Esophagus squamous epithelium (tissue), 5 donors: ENCODE data around the gene CNOT9. TPM values are rescaled to one million over a fixed set of nuclear protein-coding genes. Genes with fewer than 3 reads are reported as not detected.

Experiments
- DNase-seq: peaks from one replicate; lab custom pipeline; 2025; lab: John Stamatoyannopoulos, UW
- H3K27ac ChIP-seq, 4 donors: fragments of 200-600 bp; sonication (generic); one replicate each; pipeline ENCODE4 v1.5.1; 2016 to 2019; ENCODE audit warnings: mild to moderate bottlenecking in 1 of 4
- H3K27me3 ChIP-seq, 4 donors: fragments of 200-600 bp; sonication (generic); 1 replicate in 3 of 4; 2 replicates in 1 of 4; pipeline versions ENCODE4 v1.5.1 to v1.6.0; 2017 to 2021; ENCODE audit warnings: antibody characterized with exemption in 1 of 4
- H3K36me3 ChIP-seq, 3 donors: fragments of 200-600 bp; sonication (generic); one replicate each; pipeline ENCODE4 v1.5.1; 2016 to 2019
- H3K4me1 ChIP-seq, 3 donors: fragments of 200-600 bp; sonication (generic); one replicate each; pipeline ENCODE4 v1.5.1; 2017 to 2019
- H3K4me3 ChIP-seq, 4 donors: fragments of 200-600 bp; sonication (generic); 1 replicate in 3 of 4; 2 replicates in 1 of 4; pipeline ENCODE4 v1.5.1; 2016 to 2019; ENCODE audit warnings: mild to moderate bottlenecking in 2 of 4, moderate library complexity in 1 of 4
- H3K9me3 ChIP-seq, 3 donors: fragments of 200-600 bp; sonication (generic); one replicate each; pipeline ENCODE4 v1.5.1; 2016 to 2019
- CTCF ChIP-seq, 6 experiments: fragments of 450-650 bp in 4 of 6; fragments of 200-600 bp in 2 of 6; sonication (generic) in 2 of 6; IDR thresholded peaks; one replicate each; pipeline ENCODE4 v1.5.1; 2016 to 2019; ENCODE audit warnings: antibody characterized with exemption in 6 of 6, mild to moderate bottlenecking in 4 of 6, moderate library complexity in 4 of 6
- POLR2A ChIP-seq, 4 donors: fragments of 450-650 bp; IDR thresholded peaks; one replicate each; pipeline ENCODE4 v1.6.1; 2017; ENCODE audit warnings: antibody characterized with exemption in 4 of 4, mild to moderate bottlenecking in 4 of 4, moderate library complexity in 3 of 4
- WGBS, 2 donors: methylation state at CpG; one replicate each; pipeline ENCODE4 v1.1.5; 2018; 5-methylcytosine and 5-hydroxymethylcytosine counted together
- intact Hi-C: fragments of 100-400 bp; cut with DNase I; formaldehyde crosslinking; loops from one replicate; pipeline ENCODE4 v1.15.0; 2022
- total RNA-seq, 4 donors: library from RNA; depleted of rRNA; stranded (reverse); fragments of >200 nt; gene quantifications; one replicate each; pipeline ENCODE4 v1.1.0, GENCODE V29; 2016
- donor health status: DM: yes; HTN: yes; CAD: no.

CNOT9 gene
- total RNA-seq, 4 donors from 2014 or later, result 30.4 to 58.3 (median 40.0) TPM

GRCh38 chr2:218555527-218555926 lies 13.1 kb upstream of the CNOT9 start:
- no peak overlapping the region for H3K4me3 ChIP-seq
- DNase-seq, result no peak
- H3K4me1 ChIP-seq, result no peaks in the 10 kb centered on the region
- no peaks in the 10 kb centered on the region for H3K9me3 ChIP-seq
- H3K36me3 ChIP-seq, result peaks cover 0 to 94% (median 18%) of the 10 kb centered on the region in 3 donors
- intact Hi-C loops, result no loop called here
- H3K27me3 ChIP-seq, result no peaks in the 10 kb centered on the region
- TF ChIP-seq CTCF (IDR thresholded peaks at IDR 0.05) (no peak), POLR2A (IDR thresholded peaks at IDR 0.05) (no peak)
- H3K27ac ChIP-seq, result no peak overlapping the region
- 79 to 89% methylated on average over 4 of the region's 4 CpGs for WGBS, 2 donors

- TF ChIP-seq POLR2A (IDR thresholded peaks at IDR 0.05) (no peak), CTCF (IDR thresholded peaks at IDR 0.05) (no peak)
- intact Hi-C loops, result no loop called here
- Histone ChIP-seq H3K4me1 (no peaks in the 10 kb centered on the region), H3K27me3 (no peaks in the 10 kb centered on the region), H3K4me3 (no peak overlapping the region), H3K27ac (no peak overlapping the region), H3K36me3 (peaks cover 0 to 94% (median 12%) of the 10 kb centered on the region in 3 donors), H3K9me3 (no peaks in the 10 kb centered on the region)
- DNase-seq, result no peak
- WGBS, 2 donors, result 51 to 60% methylated on average over 2 of the region's 2 CpGs
Measured at GRCh38 chr2:218557941-218558340, 10.7 kb upstream of the CNOT9 start.

GRCh38 chr2:218558986-218559385 lies 9.7 kb upstream of the CNOT9 start:
- WGBS, 2 donors, result 80 to 82% methylated on average over 3 of the region's 3 CpGs
- H3K27ac ChIP-seq, result no peak overlapping the region
- no peak overlapping the region for H3K4me3 ChIP-seq
- intact Hi-C loops, result no loop called here
- no peak for DNase-seq
- H3K36me3 ChIP-seq, result peaks cover 0 to 92% (median 7%) of the 10 kb centered on the region in 3 donors
- peaks cover 0 to 7% (median 0%) of the 10 kb centered on the region in 3 donors for H3K4me1 ChIP-seq
- H3K27me3 ChIP-seq, result no peaks in the 10 kb centered on the region
- no peaks in the 10 kb centered on the region for H3K9me3 ChIP-seq
- TF ChIP-seq CTCF (IDR thresholded peaks at IDR 0.05), result no peak
- TF ChIP-seq POLR2A (IDR thresholded peaks at IDR 0.05), result no peak

- Histone ChIP-seq H3K27me3 (no peaks in the 10 kb centered on the region), H3K9me3 (no peaks in the 10 kb centered on the region), H3K27ac (no peak overlapping the region), H3K4me3 (no peak overlapping the region), H3K36me3 (peaks cover 0 to 51% (median 0%) of the 10 kb centered on the region in 3 donors), H3K4me1 (peaks cover 0 to 30% (median 5%) of the 10 kb centered on the region in 3 donors)
- intact Hi-C loops, result no loop called here
- DNase-seq, result no peak
- WGBS, 2 donors, result 91 to 95% methylated on average over 1 of the region's 1 CpG
- no peak for TF ChIP-seq POLR2A (IDR thresholded peaks at IDR 0.05)
- no peak for TF ChIP-seq CTCF (IDR thresholded peaks at IDR 0.05)
Measured at GRCh38 chr2:218564056-218564455, 4.6 kb upstream of the CNOT9 start.

GRCh38 chr2:218566296-218566695 lies 2.3 kb upstream of the CNOT9 start:
- no peak for TF ChIP-seq CTCF (IDR thresholded peaks at IDR 0.05)
- TF ChIP-seq POLR2A (IDR thresholded peaks at IDR 0.05), result no peak
- H3K27me3 ChIP-seq, result no peaks in the 10 kb centered on the region
- H3K36me3 ChIP-seq, result peaks cover 0 to 29% (median 0%) of the 10 kb centered on the region in 3 donors
- intact Hi-C loops, result no loop called here
- no peak for DNase-seq
- peak overlapping the region in 1 of 4 donors; percentile 98 for H3K27ac ChIP-seq
- 69 to 76% methylated on average over 1 of the region's 1 CpG for WGBS, 2 donors
- H3K4me1 ChIP-seq, result peaks cover 8 to 51% (median 24%) of the 10 kb centered on the region in 3 donors
- H3K9me3 ChIP-seq, result no peaks in the 10 kb centered on the region
- H3K4me3 ChIP-seq, result no peak overlapping the region
